ENCODE measurements around the gene ATRAID. TPM values are rescaled to one million over a fixed set of nuclear protein-coding genes. Genes with fewer than 3 reads are reported as not detected.
A peak's percentile ranks its signal among the peaks of the same experiment; 100 is the strongest.

Gene ATRAID
- total and polyA plus RNA-seq, 10 of the 15 experiments (the other 5 are each of a cell fraction or from before 2014, with no cell fraction given) = 65.6 to 180 (median 120) TPM

GRCh38 chr2:27216416-27217137 lies 4.7 kb downstream of the ATRAID start:
- peak overlapping the region; percentile 93; the same call in 1 of the 2 replicates for H3K9ac ChIP-seq (ENCODE audit: control insufficient read depth, insufficient read depth, low read length)
- ChIA-PET CTCF (no interaction called here), RAD21 (ENCODE audit: unreplicated experiment) (no interaction called here), SMC1A (ENCODE audit: uncharacterized antibody, unreplicated experiment) (no interaction called here), POLR2A (interaction anchor here (0.6 kb wide), 1 partner anchor 13 kb away, joined by 6 read pairs; no protein-coding TSS in a partner anchor)
- FAIRE-seq (no peak), DNase-seq (ENCODE audit: low read depth, low spot score) (no peak), ATAC-seq (no peak)
- H3K36me3 ChIP-seq (ENCODE audit: control insufficient read depth in 2 of 2, insufficient read depth in 2 of 2, low read length in 1 of 2) = peaks cover 0 to 5% of the 10 kb centered on the region in 2 experiments; a peak in 3 of 4 replicates
- intact Hi-C loops (cut with micrococcal nuclease; ENCODE audit: unreplicated experiment) (loop anchor here (10.0 kb wide), 1 partner anchor 138 kb away; the partner anchor contains the start of gene GTF3C2), in situ Hi-C loops (cut with MboI) (no loop called here)
- peak overlapping the region; percentile 21; the same call in 1 of the 2 replicates for H3K27ac ChIP-seq (ENCODE audit: control insufficient read depth, insufficient read depth)
- no peaks in the 10 kb centered on the region for H3K9me3 ChIP-seq (replicated peaks; ENCODE audit: control insufficient read depth, insufficient read depth, low read length)
- no peak overlapping the region; the same call in 1 of the 2 replicates for H3K4me3 ChIP-seq
- no peaks in the 10 kb centered on the region for H4K20me1 ChIP-seq (ENCODE audit: control insufficient read depth, insufficient read depth)
- no peaks in the 10 kb centered on the region for H3K27me3 ChIP-seq (replicated peaks in 1 of 2; ENCODE audit: control insufficient read depth in 2 of 2, insufficient read depth in 2 of 2, low read length in 1 of 2)
- 69% methylated on average over 13 of the region's 13 CpGs for WGBS (ENCODE audit: insufficient coverage, insufficient replicate concordance, low lambda C conversion rate, missing lambda C conversion rate)
- H3K79me2 ChIP-seq (ENCODE audit: control insufficient read depth, insufficient read depth, low read length) = peaks cover 37% of the 10 kb centered on the region
- H3K4me1 ChIP-seq (ENCODE audit: control insufficient read depth, insufficient read depth, low read length) = peaks cover 3% of the 10 kb centered on the region; the same call in 1 of the 2 replicates
- peak overlapping the region; percentile 79 for H2AFZ ChIP-seq (ENCODE audit: control insufficient read depth, low read depth, low read length)
- no TSS peak for BruUV-seq (replicated peaks)
- H3K4me2 ChIP-seq (ENCODE audit: control insufficient read depth, insufficient read depth) = peak overlapping the region; percentile 97
- TF ChIP-seq MTA3 (IDR thresholded peaks at IDR 0.05; ENCODE audit: borderline replicate concordance, low read length) (no peak), RFX5 (IDR thresholded peaks at IDR 0.05; ENCODE audit: low read depth, low read length) (no peak), IKZF2 (IDR thresholded peaks at IDR 0.05) (no peak), MXI1 (IDR thresholded peaks at IDR 0.05; ENCODE audit: low read depth, low read length) (no peak), MLLT1 (IDR thresholded peaks at IDR 0.05) (0 out of 2 replicates have a peak, but pooled peaks have one; percentile 13), ZBED1 (IDR thresholded peaks at IDR 0.05; ENCODE audit: borderline replicate concordance) (0 out of 2 replicates have a peak, but pooled peaks have one; percentile 2), CEBPB (IDR thresholded peaks at IDR 0.05; ENCODE audit: borderline replicate concordance in 1 of 2, low read depth in 2 of 2, low read length in 2 of 2) (no peak), SIN3A (IDR thresholded peaks at IDR 0.05; ENCODE audit: low read depth, low read length) (no peak), REST (IDR thresholded peaks at IDR 0.05; ENCODE audit: low read depth, low read length) (no peak), NFYB (IDR thresholded peaks at IDR 0.05; ENCODE audit: insufficient read depth, low read depth, low read length) (no peak), ZNF592 (IDR thresholded peaks at IDR 0.05) (no peak), FOXK2 (IDR thresholded peaks at IDR 0.05) (no peak)

All from GM12878 (cell line).